Measurements from ENCODE around the gene CTSK.
"Not testable (repeated sequence)": the region's sequence is repeated elsewhere in the genome, so short reads cannot be mapped to it uniquely, and the experiment has no call there.

- not testable (repeated sequence) for TF ChIP-seq CTCF (IDR thresholded peaks at IDR 0.05 in 4 of 5, conservative IDR thresholded peaks at IDR 0.05 in 1 of 5); POLR2A (IDR thresholded peaks at IDR 0.05)
These were observed 14.3 kb downstream of the CTSK start for GRCh38 chr1:150793778-150794177.

Data from gastrocnemius medialis (tissue), 4 donors.